Endothelial cell of umbilical vein (primary cell): ENCODE data around the gene NPLOC4. TPM values are rescaled to one million over a fixed set of nuclear protein-coding genes. Genes with fewer than 3 reads are reported as not detected.

Source experiments
- BruUV-seq: library from RNA; stranded (reverse); fragments of 400-500 nt; replicated peaks from 2 replicates; lab custom pipeline; 2021; lab: Mats Ljungman, UMichigan
- CTCF ChIA-PET: fragments of 300-600, 350-600 bp; sonication (Branson Sonifier 250); formaldehyde crosslinking; loops from one replicate; lab custom pipeline; 2021; ENCODE audit warnings: antibody characterized with exemption, inconsistent platforms; lab: Charles Lee
- POLR2A ChIA-PET: fragments of 300-600, 350-600 bp; sonication (Branson Sonifier 250); formaldehyde crosslinking; loops from one replicate; lab custom pipeline; 2021; ENCODE audit warnings: antibody characterized with exemption, inconsistent platforms; lab: Charles Lee
- DNase-seq: peaks from one replicate; pipeline ENCODE4 v3.0.0-alpha.2; 2011; ENCODE audit warnings: low read depth, low spot score
- FAIRE-seq: peaks from 2 replicates; lab custom pipeline; 2011; peaks lifted over from hg19 to GRCh38; lab: Jason Lieb, UNC
- H2AFZ ChIP-seq: 2 replicates; pipeline ENCODE4 v1.6.0; 2012; ENCODE audit warnings: low read depth, low read length, control low read depth, inconsistent platforms
- H3K27ac ChIP-seq: 2 replicates; pipeline ENCODE4 v1.5.1; 2011; ENCODE audit warnings: low read depth, mild to moderate bottlenecking, control low read depth, low read length, moderate library complexity; ENCODE audit not compliant: insufficient read depth
- H3K27me3 ChIP-seq, 2 experiments: 2 replicates each; pipeline versions ENCODE4 v1.6.0 to v1.6.1; 2011; ENCODE audit warnings: low read length in 2 of 2, mixed read lengths in 1 of 2; ENCODE audit not compliant: control insufficient read depth in 2 of 2, insufficient read depth in 2 of 2
- H3K36me3 ChIP-seq, 2 experiments: 2 replicates in 1 of 2; 3 replicates in 1 of 2; pipeline ENCODE4 v1.5.1; 2011; ENCODE audit warnings: low read length in 2 of 2, mild to moderate bottlenecking in 1 of 2, moderate library complexity in 1 of 2; ENCODE audit not compliant: control insufficient read depth in 2 of 2, insufficient read depth in 2 of 2; ENCODE audit errors: extremely low read depth in 1 of 2
- H3K4me1 ChIP-seq: 3 replicates; pipeline ENCODE4 v1.5.1; 2011; ENCODE audit warnings: mild to moderate bottlenecking, low read length; ENCODE audit not compliant: control insufficient read depth, insufficient read depth; ENCODE audit errors: extremely low read depth
- H3K4me2 ChIP-seq: 2 replicates; pipeline ENCODE4 v1.6.1; 2011; ENCODE audit warnings: low read length, control low read depth, mixed read lengths; ENCODE audit not compliant: insufficient read depth
- H3K4me3 ChIP-seq, 3 experiments: fragments of 200-600 bp in 1 of 3; sonication (generic), shearing (Covaris generic) in 1 of 3; replicated peaks in 1 of 3; 2 replicates each; pipeline ENCODE4 v1.5.1; 2011 to 2016; ENCODE audit warnings: control low read depth in 3 of 3, low read length in 3 of 3, mild to moderate bottlenecking in 2 of 3, inconsistent platforms in 1 of 3, low read depth in 1 of 3, moderate library complexity in 1 of 3; ENCODE audit not compliant: insufficient read depth in 1 of 3
- H3K79me2 ChIP-seq: 2 replicates; pipeline ENCODE4 v1.6.0; 2012; ENCODE audit warnings: low read length, inconsistent platforms; ENCODE audit not compliant: control insufficient read depth, insufficient read depth
- H3K9ac ChIP-seq: replicated peaks from 2 replicates; pipeline ENCODE3; 2011; ENCODE audit warnings: low read length, control low read depth; ENCODE audit not compliant: insufficient read depth; ENCODE audit errors: extremely low read depth
- H3K9me1 ChIP-seq: replicated peaks from 3 replicates; pipeline ENCODE4 v1.6.0; 2011; ENCODE audit warnings: mild to moderate bottlenecking, low read length; ENCODE audit not compliant: control insufficient read depth, insufficient read depth; ENCODE audit errors: extremely low read depth
- H3K9me3 ChIP-seq: replicated peaks from 2 replicates; pipeline ENCODE4 v1.5.1; 2012; ENCODE audit warnings: low read length, inconsistent platforms; ENCODE audit not compliant: control insufficient read depth, insufficient read depth
- H4K20me1 ChIP-seq: replicated peaks from 2 replicates; pipeline ENCODE3; 2011; ENCODE audit warnings: mild to moderate bottlenecking, low read length; ENCODE audit not compliant: control insufficient read depth, insufficient read depth; ENCODE audit errors: extremely low read depth
- CTCF ChIP-seq, 2 donors: IDR thresholded peaks; 1 replicate in 1 of 2; 2 replicates in 1 of 2; pipeline ENCODE4 v1.5.1; 2011; ENCODE audit warnings: low read length in 2 of 2, mild to moderate bottlenecking in 2 of 2, moderate library complexity in 2 of 2, control low read depth in 1 of 2, inconsistent platforms in 1 of 2, low read depth in 1 of 2; ENCODE audit not compliant: insufficient read depth in 1 of 2; ENCODE audit errors: extremely low read depth in 1 of 2
- EZH2 ChIP-seq: IDR thresholded peaks from 2 replicates; pipeline ENCODE4 v1.6.1; 2012; ENCODE audit warnings: borderline replicate concordance, low read depth, mild to moderate bottlenecking, moderate library complexity, low read length, inconsistent platforms; ENCODE audit not compliant: severe bottlenecking
- FOS ChIP-seq: IDR thresholded peaks from 2 replicates; pipeline ENCODE4 v1.6.1; 2011; ENCODE audit warnings: mild to moderate bottlenecking, low read length, moderate library complexity, borderline replicate concordance; ENCODE audit not compliant: insufficient read depth
- GATA2 ChIP-seq: IDR thresholded peaks from 2 replicates; pipeline ENCODE4 v1.7.0; 2011; ENCODE audit warnings: low read depth, mild to moderate bottlenecking, moderate library complexity, mixed read lengths, low read length; ENCODE audit not compliant: insufficient read length, insufficient read depth
- JUN ChIP-seq: IDR thresholded peaks from 2 replicates; pipeline ENCODE4 v1.6.1; 2011; ENCODE audit warnings: borderline replicate concordance, low read depth; ENCODE audit not compliant: insufficient read length, insufficient read depth
- MAX ChIP-seq: IDR thresholded peaks from 2 replicates; pipeline ENCODE4 v1.6.1; 2011; ENCODE audit not compliant: insufficient read depth, insufficient read length
- MYC ChIP-seq: IDR thresholded peaks from one replicate; pipeline ENCODE4 v1.6.1; 2011; ENCODE audit warnings: mild to moderate bottlenecking, low read depth, low read length
- POLR2A ChIP-seq: IDR thresholded peaks from 2 replicates; pipeline ENCODE4 v1.6.1; 2012; ENCODE audit warnings: low read depth, mild to moderate bottlenecking, control low read depth, low read length
- POLR2AphosphoS5 ChIP-seq: IDR thresholded peaks from 2 replicates; pipeline ENCODE4 v1.6.1; 2012; ENCODE audit warnings: low read depth, mild to moderate bottlenecking, control low read depth, low read length, moderate library complexity; ENCODE audit not compliant: insufficient read depth
- dilution Hi-C: fragments of 300-500 bp; cut with MboI; formaldehyde crosslinking; loops from one replicate; pipeline ENCODE4 v1.15.0; 2019; ENCODE audit warnings: low sequenced_read_pairs; ENCODE audit not compliant: extremely low pct_ligation_motif_present
- intact Hi-C: fragments of 100-400 bp; cut with micrococcal nuclease; formaldehyde crosslinking; loops from one replicate; pipeline ENCODE4 v1.10.0; 2022
- polyA plus RNA-seq, 4 experiments: library from polyadenylated mRNA; depleted of rRNA in 3 of 4; stranded (reverse) in 3 of 4; unstranded in 1 of 4; fragments of >200 nt; gene quantifications; 2 replicates each; pipeline versions ENCODE4 v1.2.1 to v1.2.3, GENCODE V29; 2011 to 2012; ENCODE audit warnings: missing spikeins in 1 of 4
- total RNA-seq: library from RNA; stranded (reverse); gene quantifications from 2 replicates; pipeline ENCODE4 v1.2.3, GENCODE V29; 2021

The NPLOC4 gene
- total and polyA plus RNA-seq, 2 donors (not counting 3 experiments of a cell fraction or from before 2014, with no cell fraction given) = 150 to 175 TPM

- ChIA-PET POLR2A (no interaction called here), CTCF (interaction anchor here (0.7 to 2.1 kb wide), 6 partner anchors 13 to 44 kb away, joined by 3 to 7 read pairs (median 4); no protein-coding TSS in a partner anchor)
- Histone ChIP-seq H3K9me3 (no peaks in the 10 kb centered on the region), H3K4me2 (no peak overlapping the region), H3K79me2 (peaks cover 25% of the 10 kb centered on the region), H3K4me3 (no peak overlapping the region), H3K27ac (peak overlapping the region; percentile 18), H3K9me1 (no peaks in the 10 kb centered on the region), H3K36me3 (peaks cover 9 to 30% of the 10 kb centered on the region in 2 experiments), H3K9ac (no peak overlapping the region), H3K4me1 (peaks cover 30% of the 10 kb centered on the region), H4K20me1 (no peaks in the 10 kb centered on the region), H3K27me3 (no peaks in the 10 kb centered on the region), H2AFZ (no peak overlapping the region)
- intact Hi-C loops = no loop called here
- no TSS peak for BruUV-seq
- no peak for DNase-seq
- FAIRE-seq = peak; percentile 82
- TF ChIP-seq CTCF (IDR thresholded peaks at IDR 0.05; ENCODE audit: extremely low read depth in 1 of 2, insufficient read depth in 1 of 2, low read depth in 1 of 2, low read length in 2 of 2) (no peak), JUN (no peak), GATA2 (no peak), POLR2A (no peak), MYC (no peak), POLR2AphosphoS5 (no peak), FOS (no peak), MAX (no peak), EZH2 (no peak)
- dilution Hi-C loops = no loop called here
Observed at GRCh38 chr17:81582341-81582740, 54.6 kb downstream of the NPLOC4 start.
